Measurements from ENCODE around the gene CBX2. TPM values are rescaled to one million over a fixed set of nuclear protein-coding genes. Genes with fewer than 3 reads are reported as not detected.

Gene CBX2
- total RNA-seq, 3 donors from 2014 or later (not counting 1 experiment from before 2014, with no cell fraction given): 0.18 to 1.3 TPM; not detected in 1

GRCh38 chr17:79814974-79815835 is 37.3 kb downstream of the CBX2 start:
- intact Hi-C loops (cut with micrococcal nuclease): no loop called here
- H3K36me3 Mint-ChIP-seq: no peaks in the 10 kb centered on the region
- no peak overlapping the region for H3K4me3 Mint-ChIP-seq
- no peaks in the 10 kb centered on the region for H3K9me3 ChIP-seq (ENCODE audit: control insufficient read depth, insufficient read depth, low read length)
- no peak overlapping the region for H3K27ac ChIP-seq (ENCODE audit: low read length)
- no peak for TF ChIP-seq CTCF (IDR thresholded peaks at IDR 0.05)
- no peaks in the 10 kb centered on the region for H3K36me3 ChIP-seq (ENCODE audit: control insufficient read depth, insufficient read depth, low read length)
- WGBS (ENCODE audit: insufficient coverage): 5% methylated on average over 96 of the region's 96 CpGs
- peaks cover 48% of the 10 kb centered on the region for H3K4me1 ChIP-seq (ENCODE audit: control insufficient read depth, insufficient read depth, low read length)
- H3K27ac Mint-ChIP-seq: no peak overlapping the region
- peaks cover 12 to 23% of the 10 kb centered on the region in 2 donors for H3K4me1 Mint-ChIP-seq
- no peak overlapping the region for H3K4me3 ChIP-seq (ENCODE audit: low read length)
- H3K9me3 Mint-ChIP-seq: no peaks in the 10 kb centered on the region
- peaks cover 52% of the 10 kb centered on the region for H3K27me3 ChIP-seq (ENCODE audit: control insufficient read depth, insufficient read depth, low read length)
- ATAC-seq (peak in 1 of 3 donors; percentile 24), DNase-seq (peak in 1 of 2 donors; percentile 54)
- peaks cover 43 to 56% of the 10 kb centered on the region in 2 donors for H3K27me3 Mint-ChIP-seq (ENCODE audit: low read depth in 2 of 2)

GRCh38 chr17:79815836-79816461 is 38.0 kb downstream of the CBX2 start:
- DNase-seq (no peak), ATAC-seq (no peak)
- H3K4me3 Mint-ChIP-seq: peak overlapping the region; percentile 17
- 45% methylated on average over 41 of the region's 41 CpGs for WGBS (ENCODE audit: insufficient coverage)
- no peak overlapping the region for H3K27ac Mint-ChIP-seq
- intact Hi-C loops (cut with micrococcal nuclease): no loop called here
- H3K36me3 ChIP-seq (ENCODE audit: control insufficient read depth, insufficient read depth, low read length): no peaks in the 10 kb centered on the region
- H3K27me3 ChIP-seq (ENCODE audit: control insufficient read depth, insufficient read depth, low read length): peaks cover 44% of the 10 kb centered on the region
- H3K4me1 ChIP-seq (ENCODE audit: control insufficient read depth, insufficient read depth, low read length): peaks cover 41% of the 10 kb centered on the region
- H3K9me3 Mint-ChIP-seq: no peaks in the 10 kb centered on the region
- no peak overlapping the region for H3K27ac ChIP-seq (ENCODE audit: low read length)
- H3K4me1 Mint-ChIP-seq: peaks cover 8 to 16% of the 10 kb centered on the region in 2 donors
- peaks cover 44 to 61% of the 10 kb centered on the region in 2 donors for H3K27me3 Mint-ChIP-seq (ENCODE audit: low read depth in 2 of 2)
- no peak overlapping the region for H3K4me3 ChIP-seq (ENCODE audit: low read length)
- H3K36me3 Mint-ChIP-seq: no peaks in the 10 kb centered on the region
- no peak for TF ChIP-seq CTCF (IDR thresholded peaks at IDR 0.05)
- H3K9me3 ChIP-seq (ENCODE audit: control insufficient read depth, insufficient read depth, low read length): no peaks in the 10 kb centered on the region

- no peak overlapping the region for H3K4me3 ChIP-seq (ENCODE audit: low read length)
- H3K4me1 ChIP-seq (ENCODE audit: control insufficient read depth, insufficient read depth, low read length): peaks cover 20% of the 10 kb centered on the region
- DNase-seq (no peak), ATAC-seq (no peak)
- H3K27ac Mint-ChIP-seq: no peak overlapping the region
- H3K27me3 Mint-ChIP-seq (ENCODE audit: low read depth in 2 of 2): peaks cover 44 to 66% of the 10 kb centered on the region in 2 donors
- intact Hi-C loops (cut with micrococcal nuclease): no loop called here
- TF ChIP-seq CTCF (IDR thresholded peaks at IDR 0.05): no peak
- H3K27ac ChIP-seq (ENCODE audit: low read length): no peak overlapping the region
- no peaks in the 10 kb centered on the region for H3K36me3 ChIP-seq (ENCODE audit: control insufficient read depth, insufficient read depth, low read length)
- H3K27me3 ChIP-seq (ENCODE audit: control insufficient read depth, insufficient read depth, low read length): peaks cover 24% of the 10 kb centered on the region
- peaks cover 0 to 6% of the 10 kb centered on the region in 2 donors for H3K4me1 Mint-ChIP-seq
- 88% methylated on average over 12 of the region's 12 CpGs for WGBS (ENCODE audit: insufficient coverage)
- no peaks in the 10 kb centered on the region for H3K9me3 Mint-ChIP-seq
- H3K4me3 Mint-ChIP-seq: no peak overlapping the region
- H3K9me3 ChIP-seq (ENCODE audit: control insufficient read depth, insufficient read depth, low read length): no peaks in the 10 kb centered on the region
- no peaks in the 10 kb centered on the region for H3K36me3 Mint-ChIP-seq
Observed at GRCh38 chr17:79818026-79818758, 40.2 kb downstream of the CBX2 start.
